K562 (cell line): ENCODE data around the gene GLIPR2. TPM values are rescaled to one million over a fixed set of nuclear protein-coding genes. Genes with fewer than 3 reads are reported as not detected.
A peak's percentile ranks its signal among the peaks of the same experiment; 100 is the strongest.

Experiments used
- AFF1 ChIP-seq, 2 experiments: fragments of 450-650 bp; IDR thresholded peaks; 2 replicates each; pipeline ENCODE4 v1.6.1; 2018; ENCODE audit warnings: mild to moderate bottlenecking in 2 of 2, low read depth in 1 of 2; ENCODE audit not compliant: partially characterized antibody in 2 of 2
- CBFB ChIP-seq: sonication (generic); formaldehyde crosslinking; IDR thresholded peaks from 2 replicates; pipeline ENCODE4 v1.4.0; 2020; ENCODE audit warnings: mild to moderate bottlenecking, missing genetic modification reagents
- DEAF1 ChIP-seq: fragments of 450-650 bp; formaldehyde crosslinking; IDR thresholded peaks from 2 replicates; pipeline ENCODE4 v1.4.0; 2020; ENCODE audit warnings: mild to moderate bottlenecking, moderate library complexity
- ETV5 ChIP-seq: sonication (generic); formaldehyde crosslinking; IDR thresholded peaks from 2 replicates; pipeline ENCODE4 v1.4.0; 2020; ENCODE audit warnings: low read depth, mild to moderate bottlenecking, missing genetic modification reagents
- HDAC2 ChIP-seq: fragments of 450-650 bp; IDR thresholded peaks from 2 replicates; pipeline ENCODE4 v1.6.1; 2016; ENCODE audit warnings: mild to moderate bottlenecking
- IRF9 ChIP-seq: fragments of 450-650 bp; IDR thresholded peaks from 2 replicates; pipeline ENCODE4 v1.6.1; 2016; ENCODE audit warnings: missing biosample characterization, missing genetic modification characterization
- RBM25 ChIP-seq: fragments of 200-400 bp; formaldehyde crosslinking; IDR thresholded peaks from 2 replicates; pipeline ENCODE4 v1.6.1; 2018; ENCODE audit warnings: low read length, low read depth, moderate library complexity; ENCODE audit not compliant: severe bottlenecking
- SAP30 ChIP-seq: fragments of 200-600 bp; sonication (generic); IDR thresholded peaks from 2 replicates; pipeline ENCODE4 v1.6.1; 2012; ENCODE audit warnings: borderline replicate concordance, low read depth, mild to moderate bottlenecking, moderate library complexity, low read length, control low read depth, inconsistent platforms; ENCODE audit not compliant: insufficient read depth, poor library complexity, severe bottlenecking
- SMARCA4 ChIP-seq: fragments of 450-650 bp; IDR thresholded peaks from 2 replicates; pipeline ENCODE4 v1.6.1; 2016
- SMARCA5 ChIP-seq: fragments of 450-650 bp; IDR thresholded peaks from 2 replicates; pipeline ENCODE4 v1.6.1; 2016
- ZNF165 ChIP-seq: fragments of 250-450 bp; sonication (Bioruptor Pico); IDR thresholded peaks from 2 replicates; pipeline ENCODE4 v1.4.0; 2020; ENCODE audit warnings: borderline replicate concordance
- polyA plus RNA-seq, 8 experiments: library from polyadenylated mRNA; depleted of rRNA in 4 of 8; stranded (reverse) in 5 of 8; unstranded in 3 of 8; fragments of >200 nt; fragmentation: Nextera tagmentation in 2 of 8; fragmentation: Illumina TruSeq in 1 of 8; extraction: Ambion mirVana in 2 of 8; extraction: Trizol in 1 of 8; gene quantifications; 2 replicates each; pipeline versions ENCODE4 v1.2.1 to v1.2.3, GENCODE V29; 2011 to 2014; ENCODE audit warnings: inconsistent platforms in 1 of 8, missing spikeins in 1 of 8
- total RNA-seq, 7 experiments: library from RNA; depleted of rRNA in 6 of 7; stranded (reverse); fragments of >200 nt in 6 of 7; fragmentation: Illumina TruSeq in 2 of 7; extraction: Trizol in 2 of 7; gene quantifications; 2 replicates each; pipeline versions ENCODE4 v1.2.1 to v1.2.3, GENCODE V29; 2011 to 2021; ENCODE audit warnings: low replicate concordance in 1 of 7

GLIPR2 gene
- total and polyA plus RNA-seq, 9 of the 15 experiments (the other 6 are each of a cell fraction or from before 2014, with no cell fraction given), result 1.4 to 8.8 (median 2.9) TPM

- TF ChIP-seq IRF9 (no peak), SAP30 (no peak), ZNF165 (CRISPR knock-in tag) (no peak), HDAC2 (peak; percentile 35; the same call in 1 of the 2 replicates), SMARCA4 (no peak), DEAF1 (CRISPR knock-in tag) (peak; percentile 55; the same call in 1 of the 2 replicates), AFF1 (IDR thresholded peaks at IDR 0.05; ENCODE audit: low read depth in 1 of 2, partially characterized antibody in 2 of 2) (no peak), SMARCA5 (peak; percentile 78; the same call in 1 of the 2 replicates), ETV5 (CRISPR knock-in tag) (no peak), CBFB (CRISPR knock-in tag) (no peak), RBM25 (peak; percentile 79)
These were observed 29.8 kb downstream of the GLIPR2 start (continued) for GRCh38 chr9:36166168-36166927.
